Uterus (tissue), 2 donors: ENCODE measurements around the gene MSANTD2.

ENCODE experiments used
- POLR2A ChIP-seq, 2 donors: fragments of 450-650 bp; IDR thresholded peaks; one replicate each; pipeline ENCODE4 v1.6.1; 2016; ENCODE audit warnings: antibody characterized with exemption in 2 of 2, mild to moderate bottlenecking in 1 of 2, moderate library complexity in 1 of 2
- TF ChIP-seq, protein P1 (sequence below), 4 experiments: fragments of 200-600 bp in 2 of 4; fragments of 450-650 bp in 2 of 4; sonication (generic) in 2 of 4; IDR thresholded peaks; one replicate each; pipeline ENCODE4 v1.5.1; 2016 to 2019; ENCODE audit warnings: antibody characterized with exemption in 4 of 4, mild to moderate bottlenecking in 2 of 4, moderate library complexity in 1 of 4

DNA sequence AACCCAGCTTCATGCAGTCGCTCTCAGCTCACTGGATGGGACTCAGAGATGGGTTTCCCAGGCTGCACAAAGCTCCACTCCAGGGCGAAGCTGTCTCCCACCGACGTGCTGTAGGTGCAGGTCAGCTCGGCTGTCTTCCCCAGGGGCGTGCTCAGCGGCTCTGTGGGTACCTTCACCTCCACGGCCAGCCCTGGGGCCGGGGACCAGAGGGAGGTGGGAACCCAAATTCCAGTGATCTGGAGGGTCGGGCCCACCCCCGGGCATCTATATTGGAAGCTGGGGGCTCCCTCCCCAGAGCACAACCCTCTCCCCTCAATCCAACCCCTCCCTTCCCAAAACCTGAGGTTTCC, 48.8 kb downstream of the MSANTD2 start:
- TF ChIP-seq POLR2A (IDR thresholded peaks at IDR 0.05), result no peak
- TF ChIP-seq, protein P1, sequence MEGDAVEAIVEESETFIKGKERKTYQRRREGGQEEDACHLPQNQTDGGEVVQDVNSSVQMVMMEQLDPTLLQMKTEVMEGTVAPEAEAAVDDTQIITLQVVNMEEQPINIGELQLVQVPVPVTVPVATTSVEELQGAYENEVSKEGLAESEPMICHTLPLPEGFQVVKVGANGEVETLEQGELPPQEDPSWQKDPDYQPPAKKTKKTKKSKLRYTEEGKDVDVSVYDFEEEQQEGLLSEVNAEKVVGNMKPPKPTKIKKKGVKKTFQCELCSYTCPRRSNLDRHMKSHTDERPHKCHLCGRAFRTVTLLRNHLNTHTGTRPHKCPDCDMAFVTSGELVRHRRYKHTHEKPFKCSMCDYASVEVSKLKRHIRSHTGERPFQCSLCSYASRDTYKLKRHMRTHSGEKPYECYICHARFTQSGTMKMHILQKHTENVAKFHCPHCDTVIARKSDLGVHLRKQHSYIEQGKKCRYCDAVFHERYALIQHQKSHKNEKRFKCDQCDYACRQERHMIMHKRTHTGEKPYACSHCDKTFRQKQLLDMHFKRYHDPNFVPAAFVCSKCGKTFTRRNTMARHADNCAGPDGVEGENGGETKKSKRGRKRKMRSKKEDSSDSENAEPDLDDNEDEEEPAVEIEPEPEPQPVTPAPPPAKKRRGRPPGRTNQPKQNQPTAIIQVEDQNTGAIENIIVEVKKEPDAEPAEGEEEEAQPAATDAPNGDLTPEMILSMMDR (IDR thresholded peaks at IDR 0.05), result no peak
